Heart left ventricle (tissue), 13 donors: Measurements from ENCODE around the gene COLEC11.

Experiments
- CTCF ChIP-seq, 12 donors: fragments of 200-600 bp; sonication (generic) in 4 of 12; IDR thresholded peaks; one replicate each; pipeline versions ENCODE4 v1.5.0 to v1.8.0; 2018 to 2022; ENCODE audit warnings: antibody characterized with exemption in 12 of 12, mild to moderate bottlenecking in 5 of 12
- POLR2A ChIP-seq, 2 donors: fragments of 450-650 bp; IDR thresholded peaks; one replicate each; pipeline ENCODE4 v1.6.1; 2017; ENCODE audit warnings: antibody characterized with exemption in 2 of 2, mild to moderate bottlenecking in 2 of 2, moderate library complexity in 2 of 2
- donor health status: ischemic (EF 13 %, LVEDD 7.1; RV severe dilation, severe dysfunction).
- donor health status: DM: no; HTN: yes; CAD: no.
- donor health status: DM: no; HTN: no; CAD: no.
- donor health status: ischemic (EF 25% LVEDD 6.9; RV normal size, moderate dysfunction).
- donor health status: ischemic (EF 25% LVEDD 5.7; RV mildly dilated, moderate dysfunction).
- donor health status: ischemic (EF 35%, LVEDD 5.7; RV mildly dilated, moderate dysfunction).
- donor health status: nonischemic (EF 11% LVEDD 7.7; RV severe dilation, severe dysfunction).
- donor health status: DM: yes; HTN: yes; CAD: no.
- donor health status: PGD.
- donor health status: ischemic (EF 29% LVEDD 5.4; RV normal size, mild dysfunction).
- donor health status: nonischemic (EF 23%, LVEDD 6.1; RV moderate dilation, normal function).

- TF ChIP-seq CTCF (IDR thresholded peaks at IDR 0.05) = no peak
- TF ChIP-seq POLR2A (IDR thresholded peaks at IDR 0.05) = no peak
These were observed 22.4 kb downstream of the COLEC11 start for GRCh38 chr2:3617198-3617890.
